Neural progenitor cell (in vitro differentiated cells): ENCODE data around the gene RPS6KA2.

Experiments
- EZH2 ChIP-seq: fragments of 200-600 bp; sonication (generic); IDR thresholded peaks from 2 replicates; pipeline ENCODE4 v1.6.1; 2017; ENCODE audit warnings: antibody characterized with exemption, mild to moderate bottlenecking, moderate library complexity
- EZH2phosphoT487 ChIP-seq: fragments of 200-600 bp; sonication (generic); IDR thresholded peaks from 2 replicates; pipeline ENCODE4 v1.6.1; 2017; ENCODE audit warnings: antibody characterized with exemption
- TF ChIP-seq, protein P1 (sequence below): fragments of 200-600 bp; sonication (generic); IDR thresholded peaks from 2 replicates; pipeline ENCODE4 v1.5.1; 2017; ENCODE audit warnings: antibody characterized with exemption, mild to moderate bottlenecking

DNA sequence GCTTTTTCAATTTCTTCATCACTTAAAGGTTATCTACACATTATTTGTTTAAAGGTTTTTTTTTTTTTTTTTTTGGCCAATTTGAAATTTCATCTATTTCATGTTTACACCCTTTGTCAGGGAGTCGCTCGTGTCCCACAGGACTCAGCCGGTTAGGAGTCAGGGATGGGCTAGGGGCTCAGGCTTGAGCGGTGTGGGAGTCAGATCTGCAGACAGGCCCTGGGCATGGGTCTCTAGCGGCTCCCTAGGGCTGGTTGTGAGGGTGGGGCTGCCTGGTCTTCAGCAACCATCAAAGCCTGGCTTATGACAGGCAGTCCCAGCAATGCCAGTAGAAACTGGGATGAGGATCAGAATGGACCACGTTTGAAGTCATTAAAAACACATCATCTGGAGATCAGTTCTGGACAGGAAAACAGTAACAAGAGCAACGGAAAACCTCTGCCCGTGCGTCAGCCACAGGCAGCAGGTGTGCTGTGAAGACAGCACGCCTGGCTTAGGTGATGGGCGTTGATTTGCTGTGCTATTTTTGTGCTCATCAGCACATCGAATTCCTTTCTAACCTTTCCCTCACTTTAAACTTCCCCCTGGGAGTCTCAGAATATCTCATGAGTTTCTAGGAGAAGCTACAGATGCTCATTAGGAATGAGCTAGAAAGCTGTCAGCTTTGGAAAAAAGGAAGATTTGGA lies 153.0 kb downstream of the RPS6KA2 start:
- TF ChIP-seq, protein P1, sequence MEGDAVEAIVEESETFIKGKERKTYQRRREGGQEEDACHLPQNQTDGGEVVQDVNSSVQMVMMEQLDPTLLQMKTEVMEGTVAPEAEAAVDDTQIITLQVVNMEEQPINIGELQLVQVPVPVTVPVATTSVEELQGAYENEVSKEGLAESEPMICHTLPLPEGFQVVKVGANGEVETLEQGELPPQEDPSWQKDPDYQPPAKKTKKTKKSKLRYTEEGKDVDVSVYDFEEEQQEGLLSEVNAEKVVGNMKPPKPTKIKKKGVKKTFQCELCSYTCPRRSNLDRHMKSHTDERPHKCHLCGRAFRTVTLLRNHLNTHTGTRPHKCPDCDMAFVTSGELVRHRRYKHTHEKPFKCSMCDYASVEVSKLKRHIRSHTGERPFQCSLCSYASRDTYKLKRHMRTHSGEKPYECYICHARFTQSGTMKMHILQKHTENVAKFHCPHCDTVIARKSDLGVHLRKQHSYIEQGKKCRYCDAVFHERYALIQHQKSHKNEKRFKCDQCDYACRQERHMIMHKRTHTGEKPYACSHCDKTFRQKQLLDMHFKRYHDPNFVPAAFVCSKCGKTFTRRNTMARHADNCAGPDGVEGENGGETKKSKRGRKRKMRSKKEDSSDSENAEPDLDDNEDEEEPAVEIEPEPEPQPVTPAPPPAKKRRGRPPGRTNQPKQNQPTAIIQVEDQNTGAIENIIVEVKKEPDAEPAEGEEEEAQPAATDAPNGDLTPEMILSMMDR = no peak
- TF ChIP-seq EZH2 (no peak), EZH2phosphoT487 (no peak)
